K562 (cell line): ENCODE data around the gene MRPL55. TPM values are rescaled to one million over a fixed set of nuclear protein-coding genes. Genes with fewer than 3 reads are reported as not detected.

Experiments
- BACH1 ChIP-seq: fragments of 200-800 bp; sonication (Bioruptor generic); IDR thresholded peaks from 2 replicates; pipeline ENCODE4 v1.6.1; 2016; ENCODE audit warnings: missing genetic modification characterization, missing compliant biosample characterization
- BRF1 ChIP-seq: IDR thresholded peaks from 3 replicates; pipeline ENCODE4 v1.6.1; 2011; ENCODE audit warnings: borderline replicate concordance, mild to moderate bottlenecking; ENCODE audit not compliant: insufficient read length; ENCODE audit errors: extremely low read depth
- CC2D1A ChIP-seq: fragments of 450-650 bp; IDR thresholded peaks from 2 replicates; pipeline ENCODE4 v1.6.1; 2017; ENCODE audit warnings: mild to moderate bottlenecking
- ELF2 ChIP-seq: fragments of 250-450 bp; sonication (Bioruptor Pico); IDR thresholded peaks from 2 replicates; pipeline ENCODE4 v1.5.0; 2021; ENCODE audit warnings: mild to moderate bottlenecking
- EWSR1 ChIP-seq: fragments of 450-650 bp; IDR thresholded peaks from 2 replicates; pipeline ENCODE4 v1.6.1; 2018; ENCODE audit warnings: borderline replicate concordance, mild to moderate bottlenecking, low read depth, moderate library complexity; ENCODE audit not compliant: partially characterized antibody
- FOS ChIP-seq: IDR thresholded peaks from 3 replicates; pipeline ENCODE4 v1.6.1; 2011; ENCODE audit not compliant: insufficient read length; ENCODE audit errors: extremely low read depth
- FOXM1 ChIP-seq, 2 experiments: fragments of 450-650 bp in 1 of 2; sonication (generic) in 1 of 2; formaldehyde crosslinking in 1 of 2; IDR thresholded peaks; 2 replicates each; pipeline versions ENCODE4 v1.6.1 to v1.9.0; 2017 to 2022; ENCODE audit warnings: low read depth in 2 of 2, mild to moderate bottlenecking in 2 of 2, missing genetic modification reagents in 1 of 2, moderate library complexity in 1 of 2
- IFI16 ChIP-seq: fragments of 250-450 bp; sonication (Bioruptor Pico); IDR thresholded peaks from 2 replicates; pipeline ENCODE4 v2.1.2; 2022; ENCODE audit warnings: mild to moderate bottlenecking, inconsistent platforms
- JUNB ChIP-seq: fragments of 450-650 bp; formaldehyde crosslinking; conservative IDR thresholded peaks from 2 replicates; pipeline ENCODE4 v1.4.0; 2020; ENCODE audit warnings: mild to moderate bottlenecking
- MAX ChIP-seq: sonication (generic); formaldehyde crosslinking; IDR thresholded peaks from 2 replicates; pipeline ENCODE4 v1.9.0; 2022; ENCODE audit warnings: mild to moderate bottlenecking, missing genetic modification reagents
- MCM5 ChIP-seq: fragments of 450-650 bp; IDR thresholded peaks from 2 replicates; pipeline ENCODE4 v1.6.1; 2016; ENCODE audit warnings: low read depth
- NFE2L1 ChIP-seq: fragments of 450-650 bp; IDR thresholded peaks from 2 replicates; pipeline ENCODE4 v1.6.1; 2016; ENCODE audit warnings: missing genetic modification characterization, low read depth, mild to moderate bottlenecking, missing compliant biosample characterization, moderate library complexity, borderline replicate concordance
- NONO ChIP-seq, 2 experiments: fragments of 200-400 bp in 1 of 2; fragments of 450-650 bp in 1 of 2; formaldehyde crosslinking in 1 of 2; IDR thresholded peaks; 2 replicates each; pipeline ENCODE4 v1.6.1; 2017; ENCODE audit warnings: low read depth in 2 of 2, mild to moderate bottlenecking in 2 of 2, moderate library complexity in 2 of 2, low read length in 1 of 2
- NRF1 ChIP-seq, 2 experiments: fragments of 450-650 bp; IDR thresholded peaks in 1 of 2; conservative IDR thresholded peaks in 1 of 2; 2 replicates each; pipeline ENCODE4 v1.6.1; 2014; ENCODE audit warnings: mild to moderate bottlenecking in 2 of 2
- POLR3G ChIP-seq: IDR thresholded peaks from 2 replicates; pipeline ENCODE4 v1.6.1; 2011; ENCODE audit not compliant: insufficient read length, insufficient replicate concordance; ENCODE audit errors: extremely low read depth
- PURB ChIP-seq: sonication (generic); formaldehyde crosslinking; IDR thresholded peaks from 2 replicates; pipeline ENCODE4 v1.9.0; 2021; ENCODE audit warnings: low read depth, mild to moderate bottlenecking, missing genetic modification reagents
- SAFB2 ChIP-seq: fragments of 200-400 bp; formaldehyde crosslinking; IDR thresholded peaks from 2 replicates; pipeline ENCODE4 v1.6.1; 2018; ENCODE audit warnings: borderline replicate concordance, low read length, low read depth, moderate library complexity; ENCODE audit not compliant: severe bottlenecking
- SLC30A9 ChIP-seq: fragments of 250-450 bp; sonication (Bioruptor Pico); IDR thresholded peaks from 2 replicates; pipeline ENCODE4 v1.8.0; 2022; ENCODE audit warnings: mild to moderate bottlenecking, moderate library complexity
- SMAD3 ChIP-seq: fragments of 450-650 bp; formaldehyde crosslinking; conservative IDR thresholded peaks from 2 replicates; pipeline ENCODE4 v1.4.0; 2020; ENCODE audit warnings: mild to moderate bottlenecking
- polyA plus RNA-seq, 8 experiments: library from polyadenylated mRNA; depleted of rRNA in 4 of 8; stranded (reverse) in 5 of 8; unstranded in 3 of 8; fragments of >200 nt; fragmentation: Nextera tagmentation in 2 of 8; fragmentation: Illumina TruSeq in 1 of 8; extraction: Ambion mirVana in 2 of 8; extraction: Trizol in 1 of 8; gene quantifications; 2 replicates each; pipeline versions ENCODE4 v1.2.1 to v1.2.3, GENCODE V29; 2011 to 2014; ENCODE audit warnings: inconsistent platforms in 1 of 8, missing spikeins in 1 of 8
- total RNA-seq, 7 experiments: library from RNA; depleted of rRNA in 6 of 7; stranded (reverse); fragments of >200 nt in 6 of 7; fragmentation: Illumina TruSeq in 2 of 7; extraction: Trizol in 2 of 7; gene quantifications; 2 replicates each; pipeline versions ENCODE4 v1.2.1 to v1.2.3, GENCODE V29; 2011 to 2021; ENCODE audit warnings: low replicate concordance in 1 of 7
- TF ChIP-seq, protein P1 (sequence below): sonication (generic); formaldehyde crosslinking; IDR thresholded peaks from 2 replicates; pipeline ENCODE4 v1.8.1; 2022; ENCODE audit warnings: missing genetic modification reagents
- TF ChIP-seq, protein P2 (sequence below): fragments of 450-650 bp; formaldehyde crosslinking; IDR thresholded peaks from 2 replicates; pipeline ENCODE4 v1.4.0; 2020; ENCODE audit warnings: mild to moderate bottlenecking, moderate library complexity
- TF ChIP-seq, protein P3 (sequence below), 3 experiments: IDR thresholded peaks in 2 of 3; conservative IDR thresholded peaks in 1 of 3; 2 replicates each; pipeline ENCODE4 v1.5.1; 2011 to 2012; ENCODE audit warnings: low read length in 3 of 3, mild to moderate bottlenecking in 3 of 3, control low read depth in 2 of 3, improper control_type of control experiment in 1 of 3, inconsistent platforms in 1 of 3, low read depth in 1 of 3, mixed read lengths in 1 of 3, moderate library complexity in 1 of 3; ENCODE audit not compliant: insufficient read depth in 2 of 3

The MRPL55 gene
- total and polyA plus RNA-seq, 9 of the 15 experiments (the other 6 are each of a cell fraction or from before 2014, with no cell fraction given) = 34.9 to 228 (median 81.0) TPM

DNA sequence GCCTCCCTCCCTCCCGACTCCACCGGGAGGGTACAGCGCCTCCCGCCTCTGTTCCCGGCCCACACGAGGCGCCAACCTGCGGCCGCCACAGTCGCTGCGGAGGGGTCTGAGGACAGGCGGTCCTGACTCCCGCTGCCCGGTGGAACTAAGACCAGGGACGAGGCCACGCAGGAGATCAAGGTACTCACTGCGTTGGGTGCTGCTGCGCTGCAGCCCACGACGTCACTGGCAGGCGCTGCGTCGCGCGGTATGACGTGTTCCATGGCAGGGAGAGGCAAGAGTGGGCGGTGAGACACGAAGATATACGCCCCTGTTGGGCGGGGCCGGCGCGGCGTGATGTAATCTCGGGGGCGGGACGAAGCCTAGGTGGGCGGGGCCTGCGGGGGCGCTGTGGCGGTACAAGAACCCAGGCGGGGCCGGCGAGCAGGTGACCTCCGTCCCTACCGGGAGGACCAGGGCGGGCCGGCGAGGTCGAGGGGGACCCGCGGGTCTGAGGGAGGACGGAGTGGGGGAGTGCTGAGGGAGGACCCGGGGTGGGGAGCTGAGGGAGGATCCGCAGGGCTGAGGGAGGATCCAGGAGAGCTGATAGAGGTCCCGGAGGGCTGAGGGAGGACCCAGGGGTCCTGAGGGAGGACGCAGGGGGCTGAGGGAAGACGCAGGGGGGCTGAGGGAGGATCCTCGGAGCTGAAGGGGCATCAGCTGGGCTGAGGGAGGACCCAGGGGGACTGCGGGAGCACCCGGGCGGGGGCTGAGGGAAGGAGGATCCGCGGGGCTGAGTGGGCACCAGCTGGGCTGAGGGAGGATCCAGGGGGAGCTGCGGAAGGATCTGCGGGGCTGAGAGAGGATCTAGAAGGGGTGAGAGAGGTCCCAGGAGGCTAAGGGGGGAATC lies at the start of gene MRPL55 (continued):
- peak; percentile 82 to 85 for TF ChIP-seq NRF1 (conservative IDR thresholded peaks at IDR 0.05 in 1 of 2, IDR thresholded peaks at IDR 0.05 in 1 of 2)
- TF ChIP-seq FOXM1 (IDR thresholded peaks at IDR 0.05; ENCODE audit: low read depth) = no peak
- peak; percentile 72; the same call in 1 of the 2 replicates for TF ChIP-seq FOXM1 (CRISPR knock-in tag; IDR thresholded peaks at IDR 0.05; ENCODE audit: low read depth)
- TF ChIP-seq JUNB = no peak; the same call in 1 of the 2 replicates
- TF ChIP-seq, protein P1, sequence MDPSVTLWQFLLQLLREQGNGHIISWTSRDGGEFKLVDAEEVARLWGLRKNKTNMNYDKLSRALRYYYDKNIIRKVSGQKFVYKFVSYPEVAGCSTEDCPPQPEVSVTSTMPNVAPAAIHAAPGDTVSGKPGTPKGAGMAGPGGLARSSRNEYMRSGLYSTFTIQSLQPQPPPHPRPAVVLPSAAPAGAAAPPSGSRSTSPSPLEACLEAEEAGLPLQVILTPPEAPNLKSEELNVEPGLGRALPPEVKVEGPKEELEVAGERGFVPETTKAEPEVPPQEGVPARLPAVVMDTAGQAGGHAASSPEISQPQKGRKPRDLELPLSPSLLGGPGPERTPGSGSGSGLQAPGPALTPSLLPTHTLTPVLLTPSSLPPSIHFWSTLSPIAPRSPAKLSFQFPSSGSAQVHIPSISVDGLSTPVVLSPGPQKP (CRISPR knock-in tag) = no peak
- TF ChIP-seq IFI16 (CRISPR knock-in tag) = no peak
- TF ChIP-seq SLC30A9 (CRISPR knock-in tag) = no peak
- TF ChIP-seq BACH1 (tag) = no peak
- TF ChIP-seq CC2D1A = peak; percentile 52; the same call in 1 of the 2 replicates
- TF ChIP-seq BRF1 = no peak
- TF ChIP-seq, protein P2, sequence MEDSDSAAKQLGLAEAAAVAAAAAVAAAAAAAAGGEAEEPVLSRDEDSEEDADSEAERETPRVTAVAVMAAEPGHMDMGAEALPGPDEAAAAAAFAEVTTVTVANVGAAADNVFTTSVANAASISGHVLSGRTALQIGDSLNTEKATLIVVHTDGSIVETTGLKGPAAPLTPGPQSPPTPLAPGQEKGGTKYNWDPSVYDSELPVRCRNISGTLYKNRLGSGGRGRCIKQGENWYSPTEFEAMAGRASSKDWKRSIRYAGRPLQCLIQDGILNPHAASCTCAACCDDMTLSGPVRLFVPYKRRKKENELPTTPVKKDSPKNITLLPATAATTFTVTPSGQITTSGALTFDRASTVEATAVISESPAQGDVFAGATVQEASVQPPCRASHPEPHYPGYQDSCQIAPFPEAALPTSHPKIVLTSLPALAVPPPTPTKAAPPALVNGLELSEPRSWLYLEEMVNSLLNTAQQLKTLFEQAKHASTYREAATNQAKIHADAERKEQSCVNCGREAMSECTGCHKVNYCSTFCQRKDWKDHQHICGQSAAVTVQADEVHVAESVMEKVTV = no peak
- no peak; a peak in 2 of 4 replicates for TF ChIP-seq NONO (IDR thresholded peaks at IDR 0.05; ENCODE audit: low read depth in 2 of 2, low read length in 1 of 2)
- TF ChIP-seq EWSR1 = no peak
- no peak for TF ChIP-seq MCM5
- no peak for TF ChIP-seq SMAD3 (CRISPR knock-in tag)
- TF ChIP-seq, protein P3, sequence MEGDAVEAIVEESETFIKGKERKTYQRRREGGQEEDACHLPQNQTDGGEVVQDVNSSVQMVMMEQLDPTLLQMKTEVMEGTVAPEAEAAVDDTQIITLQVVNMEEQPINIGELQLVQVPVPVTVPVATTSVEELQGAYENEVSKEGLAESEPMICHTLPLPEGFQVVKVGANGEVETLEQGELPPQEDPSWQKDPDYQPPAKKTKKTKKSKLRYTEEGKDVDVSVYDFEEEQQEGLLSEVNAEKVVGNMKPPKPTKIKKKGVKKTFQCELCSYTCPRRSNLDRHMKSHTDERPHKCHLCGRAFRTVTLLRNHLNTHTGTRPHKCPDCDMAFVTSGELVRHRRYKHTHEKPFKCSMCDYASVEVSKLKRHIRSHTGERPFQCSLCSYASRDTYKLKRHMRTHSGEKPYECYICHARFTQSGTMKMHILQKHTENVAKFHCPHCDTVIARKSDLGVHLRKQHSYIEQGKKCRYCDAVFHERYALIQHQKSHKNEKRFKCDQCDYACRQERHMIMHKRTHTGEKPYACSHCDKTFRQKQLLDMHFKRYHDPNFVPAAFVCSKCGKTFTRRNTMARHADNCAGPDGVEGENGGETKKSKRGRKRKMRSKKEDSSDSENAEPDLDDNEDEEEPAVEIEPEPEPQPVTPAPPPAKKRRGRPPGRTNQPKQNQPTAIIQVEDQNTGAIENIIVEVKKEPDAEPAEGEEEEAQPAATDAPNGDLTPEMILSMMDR (IDR thresholded peaks at IDR 0.05 in 2 of 3, conservative IDR thresholded peaks at IDR 0.05 in 1 of 3; ENCODE audit: insufficient read depth in 2 of 3, low read depth in 1 of 3, low read length in 3 of 3) = peak in 1 of 3 experiments; percentile 13; a peak in 2 of 6 replicates
- TF ChIP-seq POLR3G = no peak
- no peak for TF ChIP-seq PURB (CRISPR knock-in tag)
- no peak for TF ChIP-seq NFE2L1
- TF ChIP-seq FOS = no peak
- no peak for TF ChIP-seq ELF2 (CRISPR knock-in tag)
- peak; percentile 67; the same call in 1 of the 2 replicates for TF ChIP-seq MAX (CRISPR knock-in tag)
- no peak for TF ChIP-seq SAFB2
